Mesothelial cell of epicardium (in vitro differentiated cells): ENCODE measurements around the gene SLC47A1. TPM values are rescaled to one million over a fixed set of nuclear protein-coding genes. Genes with fewer than 3 reads are reported as not detected.

Source experiments
- DNase-seq, 2 experiments: peaks; one replicate each; pipeline ENCODE4 v3.0.0; 2021; ENCODE audit warnings: low spot score in 2 of 2; ENCODE audit not compliant: unreplicated experiment in 2 of 2
- H3K27ac Mint-ChIP-seq: 2 replicates; pipeline ENCODE4 v1.8.0; 2021; ENCODE audit warnings: mixed read lengths
- H3K27me3 Mint-ChIP-seq: 2 replicates; pipeline ENCODE4 v1.8.0; 2021; ENCODE audit warnings: low read depth, mixed read lengths
- H3K36me3 Mint-ChIP-seq: 2 replicates; pipeline ENCODE4 v1.8.0; 2021; ENCODE audit warnings: mixed read lengths
- H3K4me1 Mint-ChIP-seq: 2 replicates; pipeline ENCODE4 v1.8.0; 2021; ENCODE audit warnings: mixed read lengths
- H3K4me3 Mint-ChIP-seq: 2 replicates; pipeline ENCODE4 v1.8.0; 2021; ENCODE audit warnings: mild to moderate bottlenecking, moderate library complexity, mixed read lengths
- H3K9me3 Mint-ChIP-seq: 2 replicates; pipeline ENCODE4 v1.8.0; 2021; ENCODE audit warnings: mixed read lengths
- total RNA-seq: library from RNA; stranded (reverse); gene quantifications from 3 replicates; pipeline ENCODE4 v1.2.1, GENCODE V29; 2021
- TF ChIP-seq, protein P1 (sequence below): fragments of 200-600 bp; sonication (generic); IDR thresholded peaks from one replicate; pipeline ENCODE4 v1.5.0; 2021; ENCODE audit warnings: antibody characterized with exemption; ENCODE audit not compliant: unreplicated experiment

SLC47A1 gene, protein sequence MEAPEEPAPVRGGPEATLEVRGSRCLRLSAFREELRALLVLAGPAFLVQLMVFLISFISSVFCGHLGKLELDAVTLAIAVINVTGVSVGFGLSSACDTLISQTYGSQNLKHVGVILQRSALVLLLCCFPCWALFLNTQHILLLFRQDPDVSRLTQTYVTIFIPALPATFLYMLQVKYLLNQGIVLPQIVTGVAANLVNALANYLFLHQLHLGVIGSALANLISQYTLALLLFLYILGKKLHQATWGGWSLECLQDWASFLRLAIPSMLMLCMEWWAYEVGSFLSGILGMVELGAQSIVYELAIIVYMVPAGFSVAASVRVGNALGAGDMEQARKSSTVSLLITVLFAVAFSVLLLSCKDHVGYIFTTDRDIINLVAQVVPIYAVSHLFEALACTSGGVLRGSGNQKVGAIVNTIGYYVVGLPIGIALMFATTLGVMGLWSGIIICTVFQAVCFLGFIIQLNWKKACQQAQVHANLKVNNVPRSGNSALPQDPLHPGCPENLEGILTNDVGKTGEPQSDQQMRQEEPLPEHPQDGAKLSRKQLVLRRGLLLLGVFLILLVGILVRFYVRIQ
- 5.5 to 9.2 TPM (median 5.9 TPM) in 3 replicates for total RNA-seq

DNA sequence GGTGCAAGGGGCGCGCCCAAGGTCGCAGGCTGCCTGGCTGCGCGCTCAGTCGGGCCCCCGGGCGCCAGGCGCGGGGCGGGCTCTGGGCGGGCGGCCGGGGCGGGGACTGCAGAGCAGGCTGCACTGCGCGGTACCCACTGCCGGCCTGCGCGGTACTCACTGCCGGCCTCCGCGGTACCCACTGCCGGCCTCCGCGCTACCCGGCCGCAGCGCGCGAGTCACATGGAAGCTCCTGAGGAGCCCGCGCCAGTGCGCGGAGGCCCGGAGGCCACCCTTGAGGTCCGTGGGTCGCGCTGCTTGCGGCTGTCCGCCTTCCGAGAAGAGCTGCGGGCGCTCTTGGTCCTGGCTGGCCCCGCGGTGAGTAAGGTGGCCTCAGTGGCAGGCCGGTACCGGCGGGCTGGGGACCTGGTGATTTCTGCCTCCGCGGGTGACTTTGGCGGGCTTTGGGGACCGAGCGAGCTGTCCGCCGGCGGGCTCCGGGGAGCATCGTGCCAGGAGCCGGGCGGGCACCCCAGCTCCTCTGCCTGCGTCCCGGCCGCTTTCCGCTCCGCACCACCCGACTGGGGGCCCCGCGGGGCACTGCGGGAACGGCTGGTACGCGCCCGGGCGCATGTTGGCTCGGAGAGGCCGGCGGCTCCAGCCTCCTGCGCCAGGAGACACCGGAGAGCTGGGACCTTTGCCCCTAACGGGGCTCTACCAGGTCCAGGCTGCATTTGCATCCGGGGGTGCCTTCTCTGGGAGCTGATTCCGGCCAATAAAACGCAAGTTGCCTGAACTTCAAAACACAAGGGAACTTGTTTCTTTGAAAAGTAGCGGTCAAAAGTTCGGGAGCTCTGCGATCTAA, at the start of gene SLC47A1:
SLC47A1 (plus strand) TSS at position 137 of the 844 bp plus-strand sequence; CDS start at position 223, 86 bp downstream.
- Mint-ChIP-seq H3K4me1 (peaks cover 10% of the 10 kb centered on the region), H3K9me3 (no peaks in the 10 kb centered on the region), H3K27ac (peak within 1 kb of the TSS; percentile 39), H3K36me3 (no peaks in the 10 kb centered on the region), H3K4me3 (peak within 1 kb of the TSS; percentile 69), H3K27me3 (peaks cover 45% of the 10 kb centered on the region)
- TF ChIP-seq, protein P1, sequence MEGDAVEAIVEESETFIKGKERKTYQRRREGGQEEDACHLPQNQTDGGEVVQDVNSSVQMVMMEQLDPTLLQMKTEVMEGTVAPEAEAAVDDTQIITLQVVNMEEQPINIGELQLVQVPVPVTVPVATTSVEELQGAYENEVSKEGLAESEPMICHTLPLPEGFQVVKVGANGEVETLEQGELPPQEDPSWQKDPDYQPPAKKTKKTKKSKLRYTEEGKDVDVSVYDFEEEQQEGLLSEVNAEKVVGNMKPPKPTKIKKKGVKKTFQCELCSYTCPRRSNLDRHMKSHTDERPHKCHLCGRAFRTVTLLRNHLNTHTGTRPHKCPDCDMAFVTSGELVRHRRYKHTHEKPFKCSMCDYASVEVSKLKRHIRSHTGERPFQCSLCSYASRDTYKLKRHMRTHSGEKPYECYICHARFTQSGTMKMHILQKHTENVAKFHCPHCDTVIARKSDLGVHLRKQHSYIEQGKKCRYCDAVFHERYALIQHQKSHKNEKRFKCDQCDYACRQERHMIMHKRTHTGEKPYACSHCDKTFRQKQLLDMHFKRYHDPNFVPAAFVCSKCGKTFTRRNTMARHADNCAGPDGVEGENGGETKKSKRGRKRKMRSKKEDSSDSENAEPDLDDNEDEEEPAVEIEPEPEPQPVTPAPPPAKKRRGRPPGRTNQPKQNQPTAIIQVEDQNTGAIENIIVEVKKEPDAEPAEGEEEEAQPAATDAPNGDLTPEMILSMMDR: no peak
- peak in 1 of 2 experiments; percentile 47 for DNase-seq

DNA sequence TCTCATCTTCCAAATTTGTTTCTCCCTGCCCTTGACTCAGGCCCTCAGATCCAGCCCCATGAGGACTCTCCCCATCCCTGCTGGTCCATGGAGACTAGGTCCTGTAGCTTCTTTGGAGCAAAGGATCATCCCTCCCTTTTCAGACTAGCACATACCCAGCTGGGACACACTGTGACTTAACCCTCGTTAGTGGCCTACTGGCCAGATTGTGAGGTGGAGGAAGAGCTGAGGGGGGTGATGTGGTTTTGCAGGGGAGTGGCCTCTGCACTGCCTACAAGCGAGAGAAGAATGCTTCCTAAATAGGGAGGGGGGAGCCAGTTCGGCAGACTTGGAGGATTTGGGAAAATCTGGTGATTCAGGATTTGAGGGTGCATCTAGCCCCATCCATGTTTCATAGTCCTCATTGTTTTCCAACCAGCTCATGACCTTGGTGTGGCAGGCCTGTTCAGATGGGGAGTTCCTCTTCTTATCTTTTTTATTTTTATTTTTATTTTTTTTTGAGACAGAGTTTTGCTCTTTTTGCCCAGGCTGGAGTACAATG, 47.8 kb upstream of the SLC47A1 start:
- Mint-ChIP-seq H3K9me3 (no peaks in the 10 kb centered on the region), H3K27me3 (no peaks in the 10 kb centered on the region), H3K4me1 (peaks cover 33% of the 10 kb centered on the region), H3K4me3 (no peak overlapping the region), H3K27ac (no peak overlapping the region), H3K36me3 (no peaks in the 10 kb centered on the region)
- TF ChIP-seq, protein P1: no peak
- DNase-seq: no peak

DNA sequence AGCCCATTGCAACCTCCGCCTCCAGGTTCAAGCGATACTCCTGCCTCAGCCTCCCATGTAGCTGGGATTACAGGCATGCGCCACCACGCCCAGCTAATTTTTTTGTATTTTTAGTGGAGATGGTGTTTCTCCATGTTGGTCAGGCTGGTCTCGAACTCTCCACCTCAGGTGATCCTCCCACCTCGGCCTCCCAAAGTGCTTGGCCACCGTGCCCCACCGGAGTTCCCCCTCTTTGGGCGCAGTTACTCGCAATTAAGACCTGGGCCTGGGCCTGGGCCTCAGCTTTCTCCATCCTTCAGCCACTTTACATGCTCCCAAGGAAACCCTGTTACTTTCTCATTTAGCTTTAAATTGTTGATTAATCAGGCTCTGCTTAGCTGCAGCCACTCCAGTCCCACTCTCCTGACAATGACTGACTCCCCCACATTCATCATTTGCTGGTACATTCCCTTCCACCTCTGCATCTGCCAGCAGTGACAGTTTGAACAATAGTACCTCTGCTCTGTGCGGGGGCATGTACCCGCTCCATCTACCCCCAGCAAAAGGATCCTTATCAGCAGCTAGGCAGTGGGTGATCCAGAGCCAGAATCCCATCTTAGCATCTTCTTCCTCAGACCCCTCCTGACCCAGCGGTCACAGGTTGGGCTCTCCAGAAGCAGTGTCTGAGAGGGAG, 47.2 kb upstream of the SLC47A1 start:
- TF ChIP-seq, protein P1: no peak
- no peak for DNase-seq
- Mint-ChIP-seq H3K4me3 (no peak overlapping the region), H3K9me3 (no peaks in the 10 kb centered on the region), H3K36me3 (no peaks in the 10 kb centered on the region), H3K27me3 (no peaks in the 10 kb centered on the region), H3K4me1 (peaks cover 33% of the 10 kb centered on the region), H3K27ac (peak overlapping the region; percentile 68)

DNA sequence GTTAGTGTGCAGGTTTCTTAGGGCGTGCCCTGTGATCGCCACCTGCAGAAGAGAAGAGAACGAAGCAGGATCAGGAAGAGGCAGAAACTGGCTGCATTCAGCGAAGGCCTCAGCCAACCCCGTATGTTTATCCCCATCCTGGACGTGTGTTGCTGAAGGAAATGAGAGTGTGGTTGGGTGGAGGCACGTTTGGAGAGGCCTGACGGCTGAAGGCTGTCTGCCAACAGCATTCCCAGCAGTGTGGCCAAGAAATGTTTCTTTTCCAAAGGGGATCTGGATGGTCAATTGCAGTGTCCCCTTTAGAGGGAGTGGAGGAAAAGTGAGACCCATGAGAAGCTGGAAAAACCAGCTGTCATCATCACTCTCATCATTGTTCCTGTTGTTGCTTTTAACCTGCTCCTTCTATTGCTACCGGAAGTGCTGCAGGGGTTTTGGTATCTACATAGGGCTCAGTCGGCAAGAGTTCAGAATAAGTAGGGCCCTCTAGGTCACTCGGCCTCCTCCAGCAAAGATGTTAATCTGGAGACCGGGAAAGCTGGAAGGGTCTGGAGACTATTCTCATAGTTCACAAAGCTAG, 46.5 kb upstream of the SLC47A1 start:
- H3K27ac Mint-ChIP-seq: peak overlapping the region; percentile 68
- no peak for DNase-seq
- H3K4me1 Mint-ChIP-seq: peaks cover 36% of the 10 kb centered on the region
- no peaks in the 10 kb centered on the region for H3K36me3 Mint-ChIP-seq
- no peaks in the 10 kb centered on the region for H3K27me3 Mint-ChIP-seq
- H3K4me3 Mint-ChIP-seq: no peak overlapping the region
- no peaks in the 10 kb centered on the region for H3K9me3 Mint-ChIP-seq
- TF ChIP-seq, protein P1: no peak

DNA sequence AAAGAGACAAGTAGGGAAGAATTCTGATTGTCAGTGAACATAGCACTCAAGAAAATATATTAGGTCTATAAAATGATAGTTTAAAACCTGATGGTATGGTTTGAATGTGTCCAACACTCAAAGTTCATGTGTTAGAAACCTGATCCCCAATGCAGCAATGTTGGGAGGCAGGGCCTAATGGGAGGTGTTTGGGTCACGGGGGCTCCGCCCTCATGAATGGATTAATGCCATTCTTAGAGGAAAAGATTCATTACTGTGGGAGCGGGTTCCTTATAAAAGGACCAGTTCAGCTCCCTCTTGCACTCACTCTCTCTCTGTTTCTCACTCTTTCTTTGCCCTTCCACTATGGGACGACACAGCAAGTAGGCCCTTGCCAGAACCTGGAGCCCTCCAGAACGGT, 41.5 kb upstream of the SLC47A1 start:
- DNase-seq: no peak
- no peak overlapping the region for H3K4me3 Mint-ChIP-seq
- no peaks in the 10 kb centered on the region for H3K27me3 Mint-ChIP-seq
- H3K4me1 Mint-ChIP-seq: peaks cover 19% of the 10 kb centered on the region
- H3K9me3 Mint-ChIP-seq: no peaks in the 10 kb centered on the region
- H3K27ac Mint-ChIP-seq: peak overlapping the region; percentile 21
- TF ChIP-seq, protein P1: no peak
- no peaks in the 10 kb centered on the region for H3K36me3 Mint-ChIP-seq
